Spleen (tissue), 11 donors: ENCODE measurements around the gene CXCL6. TPM values are rescaled to one million over a fixed set of nuclear protein-coding genes. Genes with fewer than 3 reads are reported as not detected.

Source experiments
- DNase-seq: peaks from one replicate; pipeline ENCODE4 v3.0.0-alpha.2; 2020
- H3K27ac ChIP-seq, 8 donors: fragments of 200-600 bp; sonication (generic) in 7 of 8; 1 replicate in 4 of 8; 2 replicates in 4 of 8; pipeline versions ENCODE4 v1.5.0 to v1.8.0; 2016 to 2021; ENCODE audit warnings: inconsistent platforms in 4 of 8, mild to moderate bottlenecking in 4 of 8, moderate library complexity in 1 of 8
- H3K27me3 ChIP-seq, 7 donors: fragments of 200-600 bp; sonication (generic) in 6 of 7; replicated peaks in 1 of 7; 1 replicate in 4 of 7; 2 replicates in 3 of 7; pipeline versions ENCODE4 v1.5.0 to v1.8.0; 2016 to 2021; ENCODE audit warnings: inconsistent platforms in 3 of 7, mild to moderate bottlenecking in 1 of 7
- H3K36me3 ChIP-seq, 6 donors: fragments of 200-600 bp; sonication (generic) in 5 of 6; 1 replicate in 4 of 6; 2 replicates in 2 of 6; pipeline versions ENCODE4 v1.5.0 to v1.8.0; 2016 to 2021; ENCODE audit warnings: inconsistent platforms in 2 of 6
- H3K4me1 ChIP-seq, 6 donors: fragments of 200-600 bp; sonication (generic) in 5 of 6; 1 replicate in 3 of 6; 2 replicates in 3 of 6; pipeline versions ENCODE4 v1.5.0 to v1.8.0; 2016 to 2021; ENCODE audit warnings: inconsistent platforms in 3 of 6
- H3K4me3 ChIP-seq, 8 donors: fragments of 200-600 bp; sonication (generic) in 7 of 8; 1 replicate in 4 of 8; 2 replicates in 4 of 8; pipeline versions ENCODE4 v1.5.0 to v1.8.0; 2016 to 2021; ENCODE audit warnings: inconsistent platforms in 4 of 8, mild to moderate bottlenecking in 4 of 8, moderate library complexity in 2 of 8
- H3K9me3 ChIP-seq, 8 donors: fragments of 200-600 bp; sonication (generic) in 7 of 8; 1 replicate in 4 of 8; 2 replicates in 4 of 8; pipeline versions ENCODE4 v1.5.0 to v1.8.0; 2016 to 2021; ENCODE audit warnings: inconsistent platforms in 4 of 8
- POLR2A ChIP-seq, 3 donors: fragments of 450-650 bp; IDR thresholded peaks; one replicate each; pipeline ENCODE4 v1.5.1; 2017; ENCODE audit warnings: antibody characterized with exemption in 3 of 3, mild to moderate bottlenecking in 1 of 3
- POLR2AphosphoS5 ChIP-seq, 3 donors: sonication (generic); formaldehyde crosslinking; IDR thresholded peaks; one replicate each; pipeline ENCODE4 v1.5.1; 2017; ENCODE audit warnings: antibody characterized with exemption in 3 of 3
- WGBS, 5 donors: extraction: QIAGEN DNeasy Blood & Tissue Kit in 3 of 5; methylation state at CpG; one replicate each; pipeline versions ENCODE4 v1.1.5 to v1.1.7; 2013 to 2018; 5-methylcytosine and 5-hydroxymethylcytosine counted together
- intact Hi-C: fragments of 100-400 bp; cut with DNase I; formaldehyde crosslinking; loops from one replicate; pipeline ENCODE4 v1.15.0; 2023; ENCODE audit warnings: low total_unique reads
- polyA plus RNA-seq, 3 donors: library from polyadenylated mRNA; stranded (reverse); fragments of 200-250 nt; gene quantifications; one replicate each; pipeline ENCODE4 v1.2.1, GENCODE V29; 2013
- total RNA-seq, 7 donors: library from RNA; depleted of rRNA in 3 of 7; stranded (reverse); fragments of >200 nt in 3 of 7; fragmentation: NEBNext Ultra II Directional in 4 of 7; extraction: Animal tissue kit (Norgen Biotek cat#: 25700) in 4 of 7; gene quantifications; one replicate each; pipeline versions ENCODE4 v1.1.0 to v1.2.1, GENCODE V29; 2016 to 2021
- TF ChIP-seq, protein P1 (sequence below), 11 experiments: fragments of 200-600 bp in 7 of 11; fragments of 450-650 bp in 4 of 11; sonication (generic) in 4 of 11; IDR thresholded peaks in 8 of 11; conservative IDR thresholded peaks in 3 of 11; 1 replicate in 7 of 11; 2 replicates in 4 of 11; pipeline versions ENCODE4 v1.4.0 to v1.8.0; 2016 to 2021; ENCODE audit warnings: antibody characterized with exemption in 11 of 11, inconsistent platforms in 4 of 11, mild to moderate bottlenecking in 1 of 11
- donor health status: healthy with polysubstance abuse.
- donor health status: DM: no; HTN: no; CAD: no; lungs with moderate emphysema.
- donor health status: DM: no; HTN: no; CAD: no.
- donor health status: Bipolar disorder and iron deficiency.
- donor health status: healthy.
- donor health status: DM: no; HTN: no; CAD: no.
- donor health status: DM: yes; HTN: yes; CAD: no.

Gene CXCL6
- total and polyA plus RNA-seq, 10 donors: 17.8 to 143 (median 62.8) TPM

DNA sequence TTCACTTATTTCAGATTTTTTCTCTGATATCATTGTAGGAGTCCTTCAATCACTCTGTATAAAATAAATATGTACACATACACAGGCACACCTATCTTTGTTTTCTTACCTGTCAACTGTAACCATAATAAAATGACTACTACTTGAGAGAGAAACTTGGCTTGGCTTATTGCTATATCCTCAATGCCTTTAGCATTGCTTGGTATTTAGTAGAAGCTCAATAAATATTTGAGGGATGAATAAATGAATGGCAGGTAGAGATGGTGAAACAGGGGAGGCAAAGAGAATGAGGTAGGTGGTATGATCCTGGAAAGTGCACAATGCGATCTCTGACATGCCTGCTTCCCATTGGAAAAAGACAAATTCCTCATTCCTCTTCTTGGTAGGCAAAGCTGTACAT lies 21.8 kb upstream of the CXCL6 start:
- 82 to 91% (median 88%) methylated on average over 1 of the region's 1 CpG for WGBS, 5 donors
- H3K27ac ChIP-seq: peak overlapping the region in 4 of 8 donors; percentile 42 to 78 (median 56)
- intact Hi-C loops: no loop called here

DNA sequence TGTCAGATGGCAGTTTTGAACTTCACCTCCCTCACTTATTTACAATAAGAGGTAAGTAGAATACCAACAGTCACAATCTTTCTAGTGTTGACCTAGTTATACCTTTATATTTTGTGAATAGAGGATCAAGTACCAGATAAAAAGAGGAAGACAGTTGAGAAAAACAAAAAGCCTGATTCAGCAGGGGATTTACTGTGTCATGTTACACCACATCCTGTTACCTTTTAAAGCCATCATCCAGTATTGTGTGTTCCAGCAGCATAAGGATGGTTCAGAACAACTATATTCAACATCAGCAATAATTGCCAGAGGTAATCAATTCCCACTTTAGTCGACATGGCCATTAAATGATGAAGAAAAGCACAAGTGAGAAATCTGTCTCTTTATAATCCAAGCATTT lies 21.3 kb upstream of the CXCL6 start:
- WGBS, 5 donors: 46 to 67% (median 51%) methylated on average over 1 of the region's 1 CpG
- intact Hi-C loops: no loop called here
- no peak for DNase-seq
- Histone ChIP-seq H3K27me3 (no peaks in the 10 kb centered on the region), H3K4me1 (peaks cover 0 to 7% (median 0%) of the 10 kb centered on the region in 6 donors), H3K9me3 (no peaks in the 10 kb centered on the region), H3K27ac (peak overlapping the region in 4 of 8 donors; percentile 42 to 78 (median 56)), H3K36me3 (no peaks in the 10 kb centered on the region), H3K4me3 (peak overlapping the region in 1 of 8 donors; percentile 27)
- no peak for TF ChIP-seq POLR2AphosphoS5 (IDR thresholded peaks at IDR 0.05)
- no peak for TF ChIP-seq POLR2A (IDR thresholded peaks at IDR 0.05)
- TF ChIP-seq, protein P1, sequence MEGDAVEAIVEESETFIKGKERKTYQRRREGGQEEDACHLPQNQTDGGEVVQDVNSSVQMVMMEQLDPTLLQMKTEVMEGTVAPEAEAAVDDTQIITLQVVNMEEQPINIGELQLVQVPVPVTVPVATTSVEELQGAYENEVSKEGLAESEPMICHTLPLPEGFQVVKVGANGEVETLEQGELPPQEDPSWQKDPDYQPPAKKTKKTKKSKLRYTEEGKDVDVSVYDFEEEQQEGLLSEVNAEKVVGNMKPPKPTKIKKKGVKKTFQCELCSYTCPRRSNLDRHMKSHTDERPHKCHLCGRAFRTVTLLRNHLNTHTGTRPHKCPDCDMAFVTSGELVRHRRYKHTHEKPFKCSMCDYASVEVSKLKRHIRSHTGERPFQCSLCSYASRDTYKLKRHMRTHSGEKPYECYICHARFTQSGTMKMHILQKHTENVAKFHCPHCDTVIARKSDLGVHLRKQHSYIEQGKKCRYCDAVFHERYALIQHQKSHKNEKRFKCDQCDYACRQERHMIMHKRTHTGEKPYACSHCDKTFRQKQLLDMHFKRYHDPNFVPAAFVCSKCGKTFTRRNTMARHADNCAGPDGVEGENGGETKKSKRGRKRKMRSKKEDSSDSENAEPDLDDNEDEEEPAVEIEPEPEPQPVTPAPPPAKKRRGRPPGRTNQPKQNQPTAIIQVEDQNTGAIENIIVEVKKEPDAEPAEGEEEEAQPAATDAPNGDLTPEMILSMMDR (IDR thresholded peaks at IDR 0.05 in 8 of 11, conservative IDR thresholded peaks at IDR 0.05 in 3 of 11): no peak

More for the DNA sequence above, 21.8 kb upstream of the CXCL6 start:
- peaks cover 0 to 7% (median 0%) of the 10 kb centered on the region in 6 donors for H3K4me1 ChIP-seq
- no peak for DNase-seq
- TF ChIP-seq POLR2A (IDR thresholded peaks at IDR 0.05) (no peak), POLR2AphosphoS5 (IDR thresholded peaks at IDR 0.05) (no peak)
- TF ChIP-seq, protein P1 (IDR thresholded peaks at IDR 0.05 in 8 of 11, conservative IDR thresholded peaks at IDR 0.05 in 3 of 11): no peak
- no peaks in the 10 kb centered on the region for H3K9me3 ChIP-seq
- no peaks in the 10 kb centered on the region for H3K27me3 ChIP-seq
- peak overlapping the region in 1 of 8 donors; percentile 27 for H3K4me3 ChIP-seq
- no peaks in the 10 kb centered on the region for H3K36me3 ChIP-seq

DNA sequence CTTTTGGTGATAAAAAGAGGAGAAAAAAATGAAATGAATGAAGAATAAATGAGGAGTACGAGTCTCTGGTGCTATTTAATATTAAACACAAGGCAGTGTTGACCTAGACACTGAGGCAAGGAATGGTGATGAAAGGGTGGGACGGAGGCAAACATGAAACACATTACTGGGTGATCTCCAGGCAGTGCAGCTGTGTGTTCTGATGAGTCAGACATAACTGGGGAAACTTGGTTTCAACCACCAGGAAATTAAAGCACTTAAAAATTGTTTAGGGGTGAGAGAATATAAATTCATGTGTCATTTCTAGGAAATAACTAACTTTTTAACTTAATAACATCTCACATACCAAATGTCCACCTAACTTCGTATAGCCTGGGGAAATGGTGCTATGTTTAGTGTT lies 19.7 kb upstream of the CXCL6 start:
- intact Hi-C loops: no loop called here
- Histone ChIP-seq H3K4me1 (peaks cover 0 to 7% (median 0%) of the 10 kb centered on the region in 6 donors), H3K9me3 (no peaks in the 10 kb centered on the region), H3K27ac (no peak overlapping the region), H3K4me3 (no peak overlapping the region), H3K36me3 (no peaks in the 10 kb centered on the region), H3K27me3 (no peaks in the 10 kb centered on the region)
- DNase-seq: no peak
- whole genome bisulfite sequencing, 5 donors: 44 to 50% (median 46%) methylated on average over 3 of the region's 3 CpGs
- TF ChIP-seq POLR2A (IDR thresholded peaks at IDR 0.05) (no peak), POLR2AphosphoS5 (IDR thresholded peaks at IDR 0.05) (no peak)
- TF ChIP-seq, protein P1 (IDR thresholded peaks at IDR 0.05 in 8 of 11, conservative IDR thresholded peaks at IDR 0.05 in 3 of 11): no peak

DNA sequence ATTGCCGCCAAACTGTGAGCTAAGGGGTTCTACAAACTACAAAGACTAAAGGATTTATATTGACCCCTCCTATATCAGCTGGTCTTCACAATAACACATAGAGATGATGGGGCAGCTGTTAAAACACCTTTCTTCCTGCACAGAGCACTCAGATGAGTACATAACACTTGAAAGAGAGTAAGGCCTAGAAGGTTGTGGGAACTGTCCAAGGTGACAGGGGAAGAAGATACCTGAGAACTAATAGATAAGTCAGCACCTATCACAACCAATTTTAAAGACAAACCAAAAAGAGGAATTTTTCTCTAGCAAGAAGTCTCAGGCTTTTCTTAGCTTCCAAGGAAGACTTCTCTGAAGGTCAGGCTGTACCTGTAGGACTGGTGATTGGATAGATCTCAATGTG lies 19.1 kb upstream of the CXCL6 start:
- WGBS, 5 donors: 91 to 100% (median 96%) methylated on average over 1 of the region's 1 CpG
- no peak for DNase-seq
- Histone ChIP-seq H3K4me1 (peaks cover 0 to 7% (median 0%) of the 10 kb centered on the region in 6 donors), H3K27ac (no peak overlapping the region), H3K9me3 (no peaks in the 10 kb centered on the region), H3K4me3 (no peak overlapping the region), H3K36me3 (no peaks in the 10 kb centered on the region), H3K27me3 (no peaks in the 10 kb centered on the region)
- intact Hi-C loops: no loop called here
- TF ChIP-seq, protein P1 (IDR thresholded peaks at IDR 0.05 in 8 of 11, conservative IDR thresholded peaks at IDR 0.05 in 3 of 11): no peak
- TF ChIP-seq POLR2AphosphoS5 (IDR thresholded peaks at IDR 0.05) (no peak), POLR2A (IDR thresholded peaks at IDR 0.05) (no peak)
